HEK293 (cell line): ENCODE data around the gene NKAP.

ENCODE experiments used
- CTCF ChIP-seq: fragments of 450-650 bp; formaldehyde crosslinking; IDR thresholded peaks from 2 replicates; pipeline ENCODE4 v1.5.1; 2016; ENCODE audit warnings: missing biosample characterization, missing genetic modification characterization
- RBAK ChIP-seq: fragments of 450-650 bp; formaldehyde crosslinking; IDR thresholded peaks from 2 replicates; pipeline ENCODE4 v1.5.1; 2016; ENCODE audit warnings: missing biosample characterization, missing genetic modification characterization
- TCF7L2 ChIP-seq: IDR thresholded peaks from 2 replicates; pipeline ENCODE4 v1.6.1; 2011; ENCODE audit warnings: low read depth, mild to moderate bottlenecking, inconsistent platforms, low read length, moderate library complexity, borderline replicate concordance
- ZNF24 ChIP-seq: fragments of 450-650 bp; formaldehyde crosslinking; IDR thresholded peaks from 2 replicates; pipeline ENCODE4 v1.5.1; 2016; ENCODE audit warnings: missing biosample characterization, missing genetic modification characterization
- ZNF280D ChIP-seq: fragments of 450-650 bp; formaldehyde crosslinking; IDR thresholded peaks from 2 replicates; pipeline ENCODE4 v1.5.1; 2016; ENCODE audit warnings: missing biosample characterization, missing genetic modification characterization

- TF ChIP-seq CTCF (tag by site-specific recombination) (no peak), TCF7L2 (no peak), RBAK (tag by site-specific recombination) (no peak), ZNF280D (tag by site-specific recombination) (no peak), ZNF24 (tag by site-specific recombination) (no peak)
Measured at GRCh38 chrX:119935215-119935874, 8.2 kb downstream of the NKAP start.
